PC-9 (cell line): ENCODE measurements around the gene SPATA46. TPM values are rescaled to one million over a fixed set of nuclear protein-coding genes. Genes with fewer than 3 reads are reported as not detected.

Source experiments
- BruUV-seq: library from RNA; stranded (reverse); fragments of 400-500 nt; replicated peaks from 2 replicates; lab custom pipeline; 2021; lab: Mats Ljungman, UMichigan
- CTCF ChIA-PET: fragments of 300-600 bp; sonication (Branson Sonifier 250); formaldehyde crosslinking; loops from one replicate; lab custom pipeline; 2022; ENCODE audit warnings: antibody characterized with exemption; lab: Charles Lee
- POLR2A ChIA-PET: fragments of 300-600 bp; sonication (Branson Sonifier 250); formaldehyde crosslinking; loops from one replicate; lab custom pipeline; 2022; ENCODE audit warnings: antibody characterized with exemption; ENCODE audit not compliant: unreplicated experiment; lab: Charles Lee
- DNase-seq, 2 experiments: peaks; one replicate each; pipeline versions ENCODE4 v3.0.0 to v3.0.0-alpha.2; 2015 to 2022; ENCODE audit warnings: mixed read lengths in 1 of 2
- H2AFZ ChIP-seq: fragments of 200-600 bp; sonication (generic); 2 replicates; pipeline ENCODE4 v1.8.1; 2017; ENCODE audit warnings: antibody characterized with exemption
- H3F3A ChIP-seq: fragments of 200-600 bp; sonication (generic); 2 replicates; pipeline ENCODE4 v1.8.1; 2017; ENCODE audit warnings: antibody characterized with exemption, mild to moderate bottlenecking, low read depth; ENCODE audit not compliant: insufficient read depth
- H3K27ac ChIP-seq: fragments of 200-600 bp; sonication (generic); 2 replicates; pipeline ENCODE4 v1.6.1; 2016; ENCODE audit warnings: mixed run types
- H3K27me3 ChIP-seq: fragments of 200-600 bp; sonication (generic); 2 replicates; pipeline ENCODE4 v1.6.1; 2016; ENCODE audit warnings: low read depth, mixed run types; ENCODE audit not compliant: insufficient read depth
- H3K36me3 ChIP-seq: fragments of 200-600 bp; sonication (generic); 2 replicates; pipeline ENCODE4 v1.6.1; 2016; ENCODE audit warnings: low read depth, mixed run types
- H3K4me1 ChIP-seq: fragments of 200-600 bp; sonication (generic); replicated peaks from 2 replicates; pipeline ENCODE4 v1.6.1; 2016; ENCODE audit warnings: mixed run types; ENCODE audit not compliant: insufficient read depth
- H3K4me2 ChIP-seq: fragments of 200-600 bp; sonication (generic); 2 replicates; pipeline ENCODE4 v1.6.1; 2017; ENCODE audit warnings: mixed run types
- H3K4me3 ChIP-seq: fragments of 200-600 bp; sonication (generic); 2 replicates; pipeline ENCODE4 v1.6.1; 2016; ENCODE audit warnings: mixed run types
- H3K79me2 ChIP-seq: fragments of 200-600 bp; sonication (generic); 2 replicates; pipeline ENCODE4 v1.6.1; 2017; ENCODE audit warnings: low read depth, mixed run types
- H3K9me2 ChIP-seq: fragments of 200-600 bp; sonication (generic); 2 replicates; pipeline ENCODE4 v1.8.1; 2017; ENCODE audit warnings: mild to moderate bottlenecking; ENCODE audit not compliant: insufficient read depth
- H3K9me3 ChIP-seq: fragments of 200-600 bp; sonication (generic); 2 replicates; pipeline ENCODE4 v1.8.1; 2016; ENCODE audit warnings: low read depth; ENCODE audit not compliant: insufficient read depth
- H4K20me1 ChIP-seq: fragments of 200-600 bp; sonication (generic); 2 replicates; pipeline ENCODE4 v1.8.1; 2017; ENCODE audit not compliant: insufficient read depth
- EZH2 ChIP-seq: fragments of 200-600 bp; sonication (generic); IDR thresholded peaks from 2 replicates; pipeline ENCODE4 v1.8.0; 2017; ENCODE audit warnings: antibody characterized with exemption, low read depth
- intact Hi-C: fragments of 100-400 bp; cut with micrococcal nuclease; formaldehyde crosslinking; loops from one replicate; pipeline ENCODE4 v1.10.0; 2022; ENCODE audit not compliant: unreplicated experiment
- microRNA-seq: library from miRNA; unstranded; fragments of <30 nt; microRNA quantifications from one replicate; pipeline ENCODE4 v1.2.0, GENCODE V29; 2021; ENCODE audit warnings: borderline number of aligned reads, borderline replicate concordance
- total RNA-seq: library from RNA; stranded (reverse); gene quantifications from 2 replicates; pipeline ENCODE4 v1.2.3, GENCODE V29; 2021
- TF ChIP-seq, protein P1 (sequence below): fragments of 200-600 bp; sonication (generic); conservative IDR thresholded peaks from 2 replicates; pipeline ENCODE4 v1.6.1; 2017; ENCODE audit warnings: mixed run types, antibody characterized with exemption, mild to moderate bottlenecking, moderate library complexity

SPATA46 gene
- total RNA-seq, 1 experiment from 2014 or later, result not detected

DNA sequence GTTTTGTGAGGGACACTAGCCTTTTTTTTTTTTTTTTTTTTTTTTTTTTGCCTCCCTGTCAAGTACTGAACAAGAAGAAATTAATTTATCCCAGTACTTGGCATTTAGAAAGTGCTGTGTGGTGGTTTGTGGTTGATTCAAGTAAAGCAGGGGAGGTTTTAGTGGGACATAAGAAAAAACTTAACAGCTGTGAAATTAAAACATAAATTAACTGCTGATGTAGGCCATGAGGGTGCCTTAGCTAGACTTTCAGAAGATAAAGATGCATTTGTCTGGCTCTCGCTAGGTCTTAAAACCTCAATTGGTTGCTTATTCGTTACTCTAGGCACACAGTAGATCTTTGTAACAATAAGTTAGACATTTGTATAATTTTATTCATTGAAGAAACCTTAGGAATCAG, 52.3 kb downstream of the SPATA46 start:
- Histone ChIP-seq H2AFZ (no peak overlapping the region), H3K9me2 (no peaks in the 10 kb centered on the region), H3K27ac (no peak overlapping the region), H3K79me2 (0 out of 2 replicates have a peak, but pooled peaks cover 5% of the 10 kb centered on the region), H3K4me2 (no peak overlapping the region), H4K20me1 (0 out of 2 replicates have a peak, but pooled peaks cover 3% of the 10 kb centered on the region), H3K27me3 (no peaks in the 10 kb centered on the region), H3K4me3 (no peak overlapping the region), H3F3A (peaks cover 16% of the 10 kb centered on the region), H3K4me1 (peaks cover 22% of the 10 kb centered on the region), H3K36me3 (0 out of 2 replicates have a peak, but pooled peaks cover 5% of the 10 kb centered on the region), H3K9me3 (0 out of 2 replicates have a peak, but pooled peaks cover 4% of the 10 kb centered on the region)
- ChIA-PET POLR2A (no interaction called here), CTCF (no interaction called here)
- intact Hi-C loops, result no loop called here
- no TSS peak for BruUV-seq
- DNase-seq, result no peak
- TF ChIP-seq EZH2, result no peak
- TF ChIP-seq, protein P1, sequence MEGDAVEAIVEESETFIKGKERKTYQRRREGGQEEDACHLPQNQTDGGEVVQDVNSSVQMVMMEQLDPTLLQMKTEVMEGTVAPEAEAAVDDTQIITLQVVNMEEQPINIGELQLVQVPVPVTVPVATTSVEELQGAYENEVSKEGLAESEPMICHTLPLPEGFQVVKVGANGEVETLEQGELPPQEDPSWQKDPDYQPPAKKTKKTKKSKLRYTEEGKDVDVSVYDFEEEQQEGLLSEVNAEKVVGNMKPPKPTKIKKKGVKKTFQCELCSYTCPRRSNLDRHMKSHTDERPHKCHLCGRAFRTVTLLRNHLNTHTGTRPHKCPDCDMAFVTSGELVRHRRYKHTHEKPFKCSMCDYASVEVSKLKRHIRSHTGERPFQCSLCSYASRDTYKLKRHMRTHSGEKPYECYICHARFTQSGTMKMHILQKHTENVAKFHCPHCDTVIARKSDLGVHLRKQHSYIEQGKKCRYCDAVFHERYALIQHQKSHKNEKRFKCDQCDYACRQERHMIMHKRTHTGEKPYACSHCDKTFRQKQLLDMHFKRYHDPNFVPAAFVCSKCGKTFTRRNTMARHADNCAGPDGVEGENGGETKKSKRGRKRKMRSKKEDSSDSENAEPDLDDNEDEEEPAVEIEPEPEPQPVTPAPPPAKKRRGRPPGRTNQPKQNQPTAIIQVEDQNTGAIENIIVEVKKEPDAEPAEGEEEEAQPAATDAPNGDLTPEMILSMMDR, result no peak

Small RNAs within 50 kb of the gene (microRNA-seq; reads per million reads assigned to microRNA genes)
- 13.5 reads per million, percentile 24 among the genes with 10 or more reads in this experiment for gene MIR556

Other genes starting within 250 kb of the SPATA46 start
- gene C1orf226, start 4.9 kb upstream of the SPATA46 start, total RNA-seq, result 10.5 and 11.3 TPM in 2 replicates
- gene SH2D1B, start 35.3 kb upstream of the SPATA46 start, total RNA-seq, result not detected in 2 replicates
- gene UHMK1, start 121.0 kb upstream of the SPATA46 start, total RNA-seq, result 34.8 and 49.5 TPM in 2 replicates
- 33.1 and 39.8 TPM in 2 replicates for gene UAP1, start 184.9 kb upstream of the SPATA46 start, total RNA-seq